Measurements from ENCODE around the gene ASTN2. TPM values are rescaled to one million over a fixed set of nuclear protein-coding genes. Genes with fewer than 3 reads are reported as not detected.

The ASTN2 gene
- total and polyA plus RNA-seq, 2 experiments from 2014 or later = 7.0 to 24.6 TPM

DNA sequence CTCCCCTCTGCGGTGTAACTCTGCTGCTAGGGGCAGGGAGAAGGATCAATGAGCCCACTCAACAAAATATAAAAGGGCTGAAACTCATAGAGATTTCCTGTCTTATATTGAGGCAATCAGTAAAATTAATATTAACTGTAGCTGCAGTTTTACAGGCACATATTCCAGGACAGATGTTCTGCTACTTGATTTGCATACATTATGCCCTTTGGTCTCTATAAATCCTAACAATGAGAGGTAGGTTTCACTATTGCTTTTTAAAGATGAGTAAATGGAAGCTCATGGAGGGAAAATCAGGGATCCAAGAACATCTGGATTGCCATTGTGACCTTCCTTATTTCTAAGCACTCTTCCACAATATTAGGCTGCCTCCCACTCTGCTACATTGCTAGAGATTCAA lies 751.3 kb downstream of the ASTN2 start:
- H2AFZ ChIP-seq = no peak overlapping the region
- no peaks in the 10 kb centered on the region; the same call in 1 of the 2 replicates for H3K9me2 ChIP-seq (ENCODE audit: insufficient read depth)
- no peak overlapping the region for H3K27ac ChIP-seq (ENCODE audit: low read depth)
- H3F3A ChIP-seq (replicated peaks; ENCODE audit: low read depth) = no peaks in the 10 kb centered on the region
- H3K4me1 Mint-ChIP-seq = peaks cover 1% of the 10 kb centered on the region; the same call in 1 of the 3 replicates
- no peaks in the 10 kb centered on the region for H3K36me3 ChIP-seq (ENCODE audit: insufficient read depth)
- no peaks in the 10 kb centered on the region for H3K27me3 Mint-ChIP-seq (ENCODE audit: insufficient read depth, low read depth, poor library complexity)
- no peak for DNase-seq (ENCODE audit: low spot score)
- no peak overlapping the region for H3K4me2 ChIP-seq
- H3K4me3 Mint-ChIP-seq = no peak overlapping the region
- peaks cover under 1% of the 10 kb centered on the region; the same call in 1 of the 3 replicates for H3K36me3 Mint-ChIP-seq (ENCODE audit: low read depth)
- no peak overlapping the region for H3K27ac Mint-ChIP-seq
- ATAC-seq = no peak
- no peak for TF ChIP-seq POLR2AphosphoS5 (IDR thresholded peaks at IDR 0.05; ENCODE audit: low read depth)
- TF ChIP-seq STAT1 (IDR thresholded peaks at IDR 0.05; ENCODE audit: unreplicated experiment) = no peak
- TF ChIP-seq, protein P1, sequence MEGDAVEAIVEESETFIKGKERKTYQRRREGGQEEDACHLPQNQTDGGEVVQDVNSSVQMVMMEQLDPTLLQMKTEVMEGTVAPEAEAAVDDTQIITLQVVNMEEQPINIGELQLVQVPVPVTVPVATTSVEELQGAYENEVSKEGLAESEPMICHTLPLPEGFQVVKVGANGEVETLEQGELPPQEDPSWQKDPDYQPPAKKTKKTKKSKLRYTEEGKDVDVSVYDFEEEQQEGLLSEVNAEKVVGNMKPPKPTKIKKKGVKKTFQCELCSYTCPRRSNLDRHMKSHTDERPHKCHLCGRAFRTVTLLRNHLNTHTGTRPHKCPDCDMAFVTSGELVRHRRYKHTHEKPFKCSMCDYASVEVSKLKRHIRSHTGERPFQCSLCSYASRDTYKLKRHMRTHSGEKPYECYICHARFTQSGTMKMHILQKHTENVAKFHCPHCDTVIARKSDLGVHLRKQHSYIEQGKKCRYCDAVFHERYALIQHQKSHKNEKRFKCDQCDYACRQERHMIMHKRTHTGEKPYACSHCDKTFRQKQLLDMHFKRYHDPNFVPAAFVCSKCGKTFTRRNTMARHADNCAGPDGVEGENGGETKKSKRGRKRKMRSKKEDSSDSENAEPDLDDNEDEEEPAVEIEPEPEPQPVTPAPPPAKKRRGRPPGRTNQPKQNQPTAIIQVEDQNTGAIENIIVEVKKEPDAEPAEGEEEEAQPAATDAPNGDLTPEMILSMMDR (conservative IDR thresholded peaks at IDR 0.05; ENCODE audit: low read depth in 2 of 2) = no peak
- no peak for TF ChIP-seq ZNF114 (CRISPR knock-in tag; IDR thresholded peaks at IDR 0.05)
- TF ChIP-seq ETS1 (IDR thresholded peaks at IDR 0.05) = no peak
- TF ChIP-seq EZH2 (IDR thresholded peaks at IDR 0.05; ENCODE audit: low read depth, unreplicated experiment) = no peak
- TF ChIP-seq JUNB (IDR thresholded peaks at IDR 0.05; ENCODE audit: unreplicated experiment) = no peak
- TF ChIP-seq EZH2phosphoT487 (IDR thresholded peaks at IDR 0.05; ENCODE audit: unreplicated experiment) = no peak
- TF ChIP-seq, protein P2, sequence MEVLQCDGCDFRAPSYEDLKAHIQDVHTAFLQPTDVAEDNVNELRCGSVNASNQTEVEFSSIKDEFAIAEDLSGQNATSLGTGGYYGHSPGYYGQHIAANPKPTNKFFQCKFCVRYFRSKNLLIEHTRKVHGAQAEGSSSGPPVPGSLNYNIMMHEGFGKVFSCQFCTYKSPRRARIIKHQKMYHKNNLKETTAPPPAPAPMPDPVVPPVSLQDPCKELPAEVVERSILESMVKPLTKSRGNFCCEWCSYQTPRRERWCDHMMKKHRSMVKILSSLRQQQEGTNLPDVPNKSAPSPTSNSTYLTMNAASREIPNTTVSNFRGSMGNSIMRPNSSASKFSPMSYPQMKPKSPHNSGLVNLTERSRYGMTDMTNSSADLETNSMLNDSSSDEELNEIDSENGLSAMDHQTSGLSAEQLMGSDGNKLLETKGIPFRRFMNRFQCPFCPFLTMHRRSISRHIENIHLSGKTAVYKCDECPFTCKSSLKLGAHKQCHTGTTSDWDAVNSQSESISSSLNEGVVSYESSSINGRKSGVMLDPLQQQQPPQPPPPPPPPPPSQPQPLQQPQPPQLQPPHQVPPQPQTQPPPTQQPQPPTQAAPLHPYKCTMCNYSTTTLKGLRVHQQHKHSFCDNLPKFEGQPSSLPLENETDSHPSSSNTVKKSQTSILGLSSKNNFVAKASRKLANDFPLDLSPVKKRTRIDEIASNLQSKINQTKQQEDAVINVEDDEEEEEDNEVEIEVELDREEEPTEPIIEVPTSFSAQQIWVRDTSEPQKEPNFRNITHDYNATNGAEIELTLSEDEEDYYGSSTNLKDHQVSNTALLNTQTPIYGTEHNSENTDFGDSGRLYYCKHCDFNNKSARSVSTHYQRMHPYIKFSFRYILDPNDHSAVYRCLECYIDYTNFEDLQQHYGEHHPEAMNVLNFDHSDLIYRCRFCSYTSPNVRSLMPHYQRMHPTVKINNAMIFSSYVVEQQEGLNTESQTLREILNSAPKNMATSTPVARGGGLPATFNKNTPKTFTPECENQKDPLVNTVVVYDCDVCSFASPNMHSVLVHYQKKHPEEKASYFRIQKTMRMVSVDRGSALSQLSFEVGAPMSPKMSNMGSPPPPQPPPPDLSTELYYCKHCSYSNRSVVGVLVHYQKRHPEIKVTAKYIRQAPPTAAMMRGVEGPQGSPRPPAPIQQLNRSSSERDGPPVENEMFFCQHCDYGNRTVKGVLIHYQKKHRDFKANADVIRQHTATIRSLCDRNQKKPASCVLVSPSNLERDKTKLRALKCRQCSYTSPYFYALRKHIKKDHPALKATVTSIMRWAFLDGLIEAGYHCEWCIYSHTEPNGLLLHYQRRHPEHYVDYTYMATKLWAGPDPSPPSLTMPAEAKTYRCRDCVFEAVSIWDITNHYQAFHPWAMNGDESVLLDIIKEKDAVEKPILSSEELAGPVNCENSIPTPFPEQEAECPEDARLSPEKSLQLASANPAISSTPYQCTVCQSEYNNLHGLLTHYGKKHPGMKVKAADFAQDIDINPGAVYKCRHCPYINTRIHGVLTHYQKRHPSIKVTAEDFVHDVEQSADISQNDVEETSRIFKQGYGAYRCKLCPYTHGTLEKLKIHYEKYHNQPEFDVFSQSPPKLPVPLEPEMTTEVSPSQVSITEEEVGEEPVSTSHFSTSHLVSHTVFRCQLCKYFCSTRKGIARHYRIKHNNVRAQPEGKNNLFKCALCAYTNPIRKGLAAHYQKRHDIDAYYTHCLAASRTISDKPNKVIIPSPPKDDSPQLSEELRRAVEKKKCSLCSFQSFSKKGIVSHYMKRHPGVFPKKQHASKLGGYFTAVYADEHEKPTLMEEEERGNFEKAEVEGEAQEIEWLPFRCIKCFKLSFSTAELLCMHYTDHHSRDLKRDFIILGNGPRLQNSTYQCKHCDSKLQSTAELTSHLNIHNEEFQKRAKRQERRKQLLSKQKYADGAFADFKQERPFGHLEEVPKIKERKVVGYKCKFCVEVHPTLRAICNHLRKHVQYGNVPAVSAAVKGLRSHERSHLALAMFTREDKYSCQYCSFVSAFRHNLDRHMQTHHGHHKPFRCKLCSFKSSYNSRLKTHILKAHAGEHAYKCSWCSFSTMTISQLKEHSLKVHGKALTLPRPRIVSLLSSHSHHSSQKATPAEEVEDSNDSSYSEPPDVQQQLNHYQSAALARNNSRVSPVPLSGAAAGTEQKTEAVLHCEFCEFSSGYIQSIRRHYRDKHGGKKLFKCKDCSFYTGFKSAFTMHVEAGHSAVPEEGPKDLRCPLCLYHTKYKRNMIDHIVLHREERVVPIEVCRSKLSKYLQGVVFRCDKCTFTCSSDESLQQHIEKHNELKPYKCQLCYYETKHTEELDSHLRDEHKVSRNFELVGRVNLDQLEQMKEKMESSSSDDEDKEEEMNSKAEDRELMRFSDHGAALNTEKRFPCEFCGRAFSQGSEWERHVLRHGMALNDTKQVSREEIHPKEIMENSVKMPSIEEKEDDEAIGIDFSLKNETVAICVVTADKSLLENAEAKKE (CRISPR knock-in tag; IDR thresholded peaks at IDR 0.05) = no peak
- TF ChIP-seq REST (IDR thresholded peaks at IDR 0.05; ENCODE audit: unreplicated experiment) = no peak
- no peak for TF ChIP-seq ZNF331 (CRISPR knock-in tag; IDR thresholded peaks at IDR 0.05; ENCODE audit: low read depth)
- TF ChIP-seq NANOG (IDR thresholded peaks at IDR 0.05; ENCODE audit: borderline replicate concordance) = no peak
- TF ChIP-seq CREB1 (CRISPR knock-in tag; IDR thresholded peaks at IDR 0.05; ENCODE audit: low read depth) = no peak
- H3K27me3 ChIP-seq (ENCODE audit: insufficient read depth) = no peaks in the 10 kb centered on the region
- H4K20me1 ChIP-seq (replicated peaks; ENCODE audit: insufficient read depth) = peaks cover 3% of the 10 kb centered on the region; the same call in 1 of the 2 replicates
- H3K9me3 Mint-ChIP-seq = no peaks in the 10 kb centered on the region
- H3K79me2 ChIP-seq (replicated peaks; ENCODE audit: insufficient read depth) = no peaks in the 10 kb centered on the region
- no peaks in the 10 kb centered on the region for H3K4me1 ChIP-seq (ENCODE audit: insufficient read depth)
- no peak overlapping the region for H3K4me3 ChIP-seq

Data from GM23338 (cell line).